Body of pancreas (tissue), 4 donors: ENCODE data around the gene WTAP. TPM values are rescaled to one million over a fixed set of nuclear protein-coding genes. Genes with fewer than 3 reads are reported as not detected.
"Not testable (repeated sequence)": the region's sequence is repeated elsewhere in the genome, so short reads cannot be mapped to it uniquely, and the experiment has no call there.

Experiments
- ATAC-seq: fragments of 150-250 bp; one replicate; pipeline ENCODE4 v1.9.1; 2016
- DNase-seq, 4 donors: peaks; one replicate each; pipeline ENCODE4 v3.0.0-alpha.2; 2019
- H3K27ac ChIP-seq, 4 donors: fragments of 200-600 bp; sonication (generic); 1 replicate in 3 of 4; 2 replicates in 1 of 4; pipeline versions ENCODE4 v1.5.1 to v1.6.1; 2016 to 2019; ENCODE audit warnings: mild to moderate bottlenecking in 1 of 4, mixed read lengths in 1 of 4, moderate library complexity in 1 of 4
- H3K27me3 ChIP-seq, 2 donors: fragments of 200-600 bp; sonication (generic); one replicate each; pipeline ENCODE4 v1.6.0; 2016; ENCODE audit warnings: mild to moderate bottlenecking in 1 of 2
- H3K36me3 ChIP-seq, 2 donors: fragments of 200-600 bp; sonication (generic); replicated peaks in 1 of 2; 2 replicates each; pipeline ENCODE4 v1.5.1; 2016; ENCODE audit warnings: low read depth in 2 of 2; ENCODE audit not compliant: insufficient read depth in 1 of 2
- H3K4me1 ChIP-seq: fragments of 200-600 bp; sonication (generic); one replicate; pipeline ENCODE4 v1.6.0; 2016
- H3K4me3 ChIP-seq, 2 donors: fragments of 200-600 bp; sonication (generic); 1 replicate in 1 of 2; 2 replicates in 1 of 2; pipeline ENCODE4 v1.5.1; 2016 to 2019
- H3K9me3 ChIP-seq, 3 donors: fragments of 200-600 bp; sonication (generic); 1 replicate in 2 of 3; 2 replicates in 1 of 3; pipeline ENCODE4 v1.5.1; 2016
- POLR2A ChIP-seq, 3 donors: fragments of 450-650 bp; IDR thresholded peaks; one replicate each; pipeline ENCODE4 v1.6.1; 2016; ENCODE audit warnings: antibody characterized with exemption in 3 of 3, mild to moderate bottlenecking in 2 of 3
- WGBS, 2 donors: methylation state at CpG; one replicate each; pipeline ENCODE4 v1.1.5; 2017; 5-methylcytosine and 5-hydroxymethylcytosine counted together
- intact Hi-C: fragments of 100-400 bp; cut with DNase I; formaldehyde crosslinking; loops from one replicate; pipeline ENCODE4 v1.15.1; 2023
- total RNA-seq, 2 donors: library from RNA; depleted of rRNA; stranded (reverse); fragments of >200 nt; gene quantifications; one replicate each; pipeline ENCODE4 v1.1.0, GENCODE V29; 2016
- TF ChIP-seq, protein P1 (sequence below), 7 experiments: fragments of 450-650 bp in 4 of 7; fragments of 200-600 bp in 3 of 7; sonication (generic) in 3 of 7; IDR thresholded peaks; one replicate each; pipeline ENCODE4 v1.5.1; 2016 to 2019; ENCODE audit warnings: antibody characterized with exemption in 7 of 7

Gene WTAP
- total RNA-seq, 2 donors from 2014 or later = 56.8 to 58.7 TPM

GRCh38 chr6:159701413-159701999 is 25.8 kb upstream of the WTAP start:
- peak in 2 of 4 donors; percentile 41 to 55 for DNase-seq
- WGBS, 2 donors = 74 to 78% methylated on average over 7 of the region's 7 CpGs
- intact Hi-C loops = no loop called here
- ATAC-seq = peak; percentile 90
- no peaks in the 10 kb centered on the region for H3K9me3 ChIP-seq
- H3K27me3 ChIP-seq = no peaks in the 10 kb centered on the region
- H3K27ac ChIP-seq = peak overlapping the region in 2 of 4 donors; percentile 69 to 74
- no peak overlapping the region for H3K4me3 ChIP-seq
- peaks cover 21% of the 10 kb centered on the region for H3K4me1 ChIP-seq
- TF ChIP-seq POLR2A (IDR thresholded peaks at IDR 0.05) = no peak
- TF ChIP-seq, protein P1, sequence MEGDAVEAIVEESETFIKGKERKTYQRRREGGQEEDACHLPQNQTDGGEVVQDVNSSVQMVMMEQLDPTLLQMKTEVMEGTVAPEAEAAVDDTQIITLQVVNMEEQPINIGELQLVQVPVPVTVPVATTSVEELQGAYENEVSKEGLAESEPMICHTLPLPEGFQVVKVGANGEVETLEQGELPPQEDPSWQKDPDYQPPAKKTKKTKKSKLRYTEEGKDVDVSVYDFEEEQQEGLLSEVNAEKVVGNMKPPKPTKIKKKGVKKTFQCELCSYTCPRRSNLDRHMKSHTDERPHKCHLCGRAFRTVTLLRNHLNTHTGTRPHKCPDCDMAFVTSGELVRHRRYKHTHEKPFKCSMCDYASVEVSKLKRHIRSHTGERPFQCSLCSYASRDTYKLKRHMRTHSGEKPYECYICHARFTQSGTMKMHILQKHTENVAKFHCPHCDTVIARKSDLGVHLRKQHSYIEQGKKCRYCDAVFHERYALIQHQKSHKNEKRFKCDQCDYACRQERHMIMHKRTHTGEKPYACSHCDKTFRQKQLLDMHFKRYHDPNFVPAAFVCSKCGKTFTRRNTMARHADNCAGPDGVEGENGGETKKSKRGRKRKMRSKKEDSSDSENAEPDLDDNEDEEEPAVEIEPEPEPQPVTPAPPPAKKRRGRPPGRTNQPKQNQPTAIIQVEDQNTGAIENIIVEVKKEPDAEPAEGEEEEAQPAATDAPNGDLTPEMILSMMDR (IDR thresholded peaks at IDR 0.05) = no peak
- H3K36me3 ChIP-seq = no peaks in the 10 kb centered on the region

DNA sequence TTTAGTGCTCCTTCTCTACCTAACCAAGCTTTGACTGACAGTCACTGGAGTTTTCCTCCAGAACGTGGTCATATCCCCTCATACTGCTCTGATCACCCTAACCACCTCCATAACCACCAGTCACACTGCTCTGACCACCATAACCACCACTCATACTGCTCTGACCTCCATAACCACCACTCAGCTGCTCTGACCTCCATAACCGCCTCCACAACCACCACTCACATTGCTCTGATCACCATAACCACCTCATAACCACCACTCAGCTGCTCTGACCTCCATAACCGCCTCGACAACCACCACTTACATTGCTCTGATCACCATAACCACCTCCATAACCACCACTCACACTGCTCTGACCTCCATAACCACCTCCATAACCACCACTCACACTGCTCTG is 16.7 kb upstream of the WTAP start:
- DNase-seq, H3K9me3 ChIP-seq, H3K27me3 ChIP-seq, ATAC-seq, intact Hi-C loops, H3K27ac ChIP-seq, H3K36me3 ChIP-seq, H3K4me3 ChIP-seq: not testable (repeated sequence)
- 79 to 92% methylated on average over 4 of the region's 4 CpGs for WGBS, 2 donors
- H3K4me1 ChIP-seq = peaks cover 20% of the 10 kb centered on the region

DNA sequence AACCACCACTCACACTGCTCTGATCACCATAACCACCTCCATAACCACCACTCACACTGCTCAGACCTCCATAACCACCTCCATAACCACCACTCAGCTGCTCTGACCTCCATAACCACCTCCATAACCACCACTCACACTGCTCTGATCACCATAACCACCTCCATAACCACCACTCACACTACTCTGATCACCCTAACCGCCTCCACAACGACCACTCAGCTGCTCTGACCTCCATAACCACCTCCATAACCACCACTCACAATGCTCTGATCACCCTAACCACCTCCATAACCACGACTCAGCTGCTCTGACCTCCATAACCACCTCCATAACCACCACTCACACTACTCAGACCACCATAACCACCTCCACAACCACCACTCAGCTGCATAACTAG is 14.9 kb upstream of the WTAP start:
- intact Hi-C loops, H3K36me3 ChIP-seq, H3K4me3 ChIP-seq, H3K27ac ChIP-seq, ATAC-seq, DNase-seq, H3K9me3 ChIP-seq, H3K27me3 ChIP-seq: not testable (repeated sequence)
- H3K4me1 ChIP-seq = peaks cover 38% of the 10 kb centered on the region
- 90% methylated on average over 3 of the region's 3 CpGs for WGBS, 2 donors

GRCh38 chr6:159713984-159714383 is 13.3 kb upstream of the WTAP start:
- Histone ChIP-seq H3K36me3 (no peaks in the 10 kb centered on the region), H3K27ac (peak overlapping the region; percentile 50 to 85 (median 68)), H3K9me3 (no peaks in the 10 kb centered on the region), H3K4me3 (no peak overlapping the region), H3K4me1 (peaks cover 49% of the 10 kb centered on the region), H3K27me3 (no peaks in the 10 kb centered on the region)
- ATAC-seq = no peak
- DNase-seq = no peak
- intact Hi-C loops = no loop called here
- TF ChIP-seq, protein P1 (IDR thresholded peaks at IDR 0.05) = no peak
- TF ChIP-seq POLR2A (IDR thresholded peaks at IDR 0.05) = no peak
- WGBS, 2 donors = 70 to 75% methylated on average over 7 of the region's 7 CpGs

DNA sequence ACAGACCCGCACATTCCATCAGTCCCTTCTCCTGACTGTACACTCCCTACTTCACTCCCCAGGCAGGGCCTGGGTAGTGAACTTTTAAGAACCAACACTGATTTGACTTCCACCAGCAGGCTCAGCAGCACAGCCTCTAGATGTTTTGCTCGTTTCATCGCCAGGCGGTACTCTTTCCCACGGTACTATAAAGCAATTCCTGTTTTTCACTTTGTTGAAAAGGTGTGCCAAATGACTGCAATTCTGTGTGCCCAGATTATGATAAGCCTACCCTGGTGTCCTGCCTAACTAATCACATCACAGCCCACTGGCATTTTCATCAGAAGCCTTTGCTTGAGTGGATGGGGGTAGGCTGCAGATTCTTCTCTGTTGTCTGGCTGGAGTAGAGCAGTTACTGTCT is 12.9 kb upstream of the WTAP start:
- DNase-seq (peak in 3 of 4 donors; percentile 34 to 45 (median 38)), ATAC-seq (peak; percentile 51)
- intact Hi-C loops = no loop called here
- Histone ChIP-seq H3K9me3 (no peaks in the 10 kb centered on the region), H3K4me3 (no peak overlapping the region), H3K27ac (peak overlapping the region; percentile 50 to 85 (median 68)), H3K27me3 (no peaks in the 10 kb centered on the region), H3K4me1 (peaks cover 53% of the 10 kb centered on the region), H3K36me3 (no peaks in the 10 kb centered on the region)
- peak in 1 of 3 donors; percentile 18 for TF ChIP-seq POLR2A (IDR thresholded peaks at IDR 0.05)
- TF ChIP-seq, protein P1 (IDR thresholded peaks at IDR 0.05) = peak in 1 of 7 experiments; percentile 6
- WGBS, 2 donors = 13 to 21% methylated on average over 5 of the region's 5 CpGs

DNA sequence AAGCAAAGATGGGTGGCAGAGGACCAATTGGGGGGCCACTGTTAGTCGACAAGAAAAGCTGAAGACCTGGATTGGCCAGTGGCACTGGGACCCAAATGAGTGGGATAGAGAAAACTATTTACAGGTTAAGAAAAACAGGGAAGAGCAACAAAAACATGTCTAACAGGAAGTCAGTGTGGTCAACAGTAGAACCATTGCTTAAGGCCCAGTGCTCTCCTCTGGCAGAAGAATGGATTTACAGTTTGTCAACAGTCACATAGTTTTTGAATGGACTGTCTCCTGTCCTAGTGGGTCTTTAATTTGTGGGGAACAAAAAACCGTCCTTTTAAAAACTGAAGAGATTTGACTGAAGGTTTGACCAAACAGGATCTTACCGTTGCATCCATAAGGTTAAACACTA is 12.1 kb upstream of the WTAP start:
- no peak overlapping the region for H3K4me3 ChIP-seq
- TF ChIP-seq, protein P1 (IDR thresholded peaks at IDR 0.05) = no peak
- TF ChIP-seq POLR2A (IDR thresholded peaks at IDR 0.05) = no peak
- H3K9me3 ChIP-seq = no peaks in the 10 kb centered on the region
- DNase-seq (no peak), ATAC-seq (no peak)
- H3K4me1 ChIP-seq = peaks cover 53% of the 10 kb centered on the region
- no peaks in the 10 kb centered on the region for H3K27me3 ChIP-seq
- WGBS, 2 donors = 72 to 74% methylated on average over 3 of the region's 3 CpGs
- intact Hi-C loops = no loop called here
- H3K36me3 ChIP-seq = no peaks in the 10 kb centered on the region
- H3K27ac ChIP-seq = peak overlapping the region in 3 of 4 donors; percentile 63 to 85 (median 74)
